GM12891 (cell line): Measurements from ENCODE around the gene TBX3.

ENCODE experiments used
- PAX5 ChIP-seq: IDR thresholded peaks from 2 replicates; pipeline ENCODE4 v1.6.1; 2011; ENCODE audit warnings: low read length, moderate library complexity, mild to moderate bottlenecking; ENCODE audit not compliant: insufficient read depth, severe bottlenecking
- POLR2A ChIP-seq: IDR thresholded peaks from 2 replicates; pipeline ENCODE4 v1.6.1; 2011; ENCODE audit warnings: low read depth, low read length, control low read depth
- POLR2AphosphoS5 ChIP-seq: IDR thresholded peaks from 2 replicates; pipeline ENCODE4 v1.6.1; 2011; ENCODE audit warnings: low read depth, low read length, control low read depth
- POU2F2 ChIP-seq: IDR thresholded peaks from 2 replicates; pipeline ENCODE4 v1.6.1; 2011; ENCODE audit warnings: low read depth, mild to moderate bottlenecking, control low read depth, low read length, moderate library complexity
- SPI1 ChIP-seq: IDR thresholded peaks from 2 replicates; pipeline ENCODE4 v1.6.1; 2011; ENCODE audit warnings: low read depth, low read length, control low read depth
- TAF1 ChIP-seq: IDR thresholded peaks from 2 replicates; pipeline ENCODE4 v1.6.1; 2011; ENCODE audit warnings: low read depth, low read length, control low read depth

DNA sequence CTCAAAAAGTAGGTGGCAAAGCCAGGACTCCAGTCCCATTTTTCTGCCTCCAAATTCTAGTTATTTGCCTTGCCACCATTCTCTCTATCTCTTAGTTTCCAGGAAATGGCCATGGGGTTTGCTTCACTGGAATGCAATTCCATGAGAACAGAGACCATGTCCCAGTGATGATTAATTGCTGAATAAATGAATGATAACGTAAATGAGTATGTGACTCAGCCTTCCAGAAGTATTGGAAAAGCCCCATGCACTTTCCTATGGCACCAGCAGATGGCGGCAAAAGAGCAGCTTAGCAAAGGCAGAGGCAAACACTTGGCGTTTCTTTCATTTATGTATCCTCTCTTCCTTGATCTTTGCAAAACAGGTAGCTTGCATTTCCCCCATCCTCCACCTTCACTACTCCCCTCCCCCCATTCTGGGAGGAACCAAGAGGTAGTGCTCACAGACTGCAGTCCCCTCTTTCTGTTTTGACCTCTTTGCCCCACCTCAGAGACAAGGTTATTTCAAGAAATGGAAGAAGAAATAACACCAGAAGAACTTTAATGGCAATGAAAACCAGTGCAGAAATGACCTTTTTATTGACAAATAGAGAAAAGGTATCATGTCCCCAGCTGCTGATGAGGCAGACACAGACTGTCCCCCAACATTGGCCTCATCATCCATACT lies 21.3 kb downstream of the TBX3 start:
- TF ChIP-seq POLR2A (no peak), TAF1 (no peak), POLR2AphosphoS5 (no peak), PAX5 (no peak), POU2F2 (no peak), SPI1 (no peak)
